GM21515 (cell line): ENCODE results near the gene DDX42.
"Not testable (repeated sequence)": the region's sequence is repeated elsewhere in the genome, so short reads cannot be mapped to it uniquely, and the experiment has no call there.

Experiments used
- ATAC-seq: cut with Tn5 transposase; IDR thresholded peaks from one replicate; pipeline ENCODE4 v1.9.1; 2021; ENCODE audit not compliant: unreplicated experiment

The DDX42 gene

DNA sequence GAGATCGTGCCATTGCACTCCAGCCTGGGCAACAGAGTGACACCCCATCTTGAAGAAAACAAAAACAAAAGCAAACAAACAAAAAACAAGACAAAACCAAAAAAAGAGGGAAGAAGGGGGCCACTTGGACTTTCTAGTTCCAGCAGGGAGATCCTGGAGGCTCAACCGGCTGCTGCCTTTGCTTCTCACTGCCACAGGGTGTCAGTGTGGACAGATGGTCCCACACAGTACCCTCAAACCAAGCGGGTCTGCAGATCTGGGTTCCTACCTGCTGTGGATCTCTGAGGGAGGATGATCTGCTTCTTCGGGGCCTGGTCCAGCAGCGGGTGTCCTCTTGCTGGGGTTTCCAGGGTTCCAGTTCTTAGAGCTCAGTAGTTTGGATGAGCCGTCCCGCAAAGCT lies 92.7 kb downstream of the DDX42 start:
- ATAC-seq: not testable (repeated sequence)
